ENCODE data around the gene SRL. TPM values are rescaled to one million over a fixed set of nuclear protein-coding genes. Genes with fewer than 3 reads are reported as not detected.

The SRL gene
- total RNA-seq, 1 experiment from 2014 or later = not detected

DNA sequence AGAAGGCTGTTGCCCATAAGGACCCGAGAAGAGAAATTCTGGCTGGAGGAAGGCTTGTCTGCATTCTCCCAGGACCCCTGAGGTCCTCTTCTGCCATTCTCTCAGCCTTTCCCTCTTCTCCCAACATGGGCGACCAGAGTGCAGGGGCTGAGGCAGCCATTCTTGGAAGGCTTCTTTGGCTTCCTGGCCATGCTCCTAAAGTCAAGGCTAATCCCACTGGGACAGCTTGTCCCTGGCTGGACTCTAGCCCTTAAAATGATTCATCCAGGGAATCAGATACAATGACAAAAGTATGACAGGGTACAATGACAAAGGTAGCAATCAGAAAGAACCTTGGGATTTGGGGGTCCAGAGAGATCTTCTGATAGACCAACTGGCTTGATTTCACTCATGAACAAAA lies 26.8 kb downstream of the SRL start:
- ATAC-seq (no peak), DNase-seq (ENCODE audit: low read depth, low spot score) (no peak)
- intact Hi-C loops (cut with micrococcal nuclease; ENCODE audit: unreplicated experiment) = no loop called here
- no peak overlapping the region for H3K4me3 ChIP-seq (ENCODE audit: low read depth in 2 of 2, low read length in 2 of 2)
- ChIA-PET CTCF (no interaction called here), POLR2A (no interaction called here)
- in situ Hi-C loops (cut with HindIII; ENCODE audit: low pct_unique_long_range_greater_than_20kb, low sequenced_read_pairs) = no loop called here
- no peaks in the 10 kb centered on the region for H3K9me3 ChIP-seq (ENCODE audit: control insufficient read depth, insufficient read depth, low read depth, low read length)
- no TSS peak for BruUV-seq (replicated peaks)
- no peaks in the 10 kb centered on the region for H3K4me1 ChIP-seq (ENCODE audit: control insufficient read depth, insufficient read depth, low read length)
- no peak overlapping the region for H3K27ac ChIP-seq (ENCODE audit: low read length)
- H3K27me3 ChIP-seq (ENCODE audit: control insufficient read depth, insufficient read depth, low read length) = no peaks in the 10 kb centered on the region
- no peaks in the 10 kb centered on the region for H3K36me3 ChIP-seq (ENCODE audit: control insufficient read depth, insufficient read depth, low read length)
- TF ChIP-seq POLR2AphosphoS5 (IDR thresholded peaks at IDR 0.05; ENCODE audit: low read depth, low read length) = no peak
- no peak for TF ChIP-seq SIN3A (IDR thresholded peaks at IDR 0.05; ENCODE audit: borderline replicate concordance, insufficient read depth, low read depth, low read length)
- TF ChIP-seq, protein P1, sequence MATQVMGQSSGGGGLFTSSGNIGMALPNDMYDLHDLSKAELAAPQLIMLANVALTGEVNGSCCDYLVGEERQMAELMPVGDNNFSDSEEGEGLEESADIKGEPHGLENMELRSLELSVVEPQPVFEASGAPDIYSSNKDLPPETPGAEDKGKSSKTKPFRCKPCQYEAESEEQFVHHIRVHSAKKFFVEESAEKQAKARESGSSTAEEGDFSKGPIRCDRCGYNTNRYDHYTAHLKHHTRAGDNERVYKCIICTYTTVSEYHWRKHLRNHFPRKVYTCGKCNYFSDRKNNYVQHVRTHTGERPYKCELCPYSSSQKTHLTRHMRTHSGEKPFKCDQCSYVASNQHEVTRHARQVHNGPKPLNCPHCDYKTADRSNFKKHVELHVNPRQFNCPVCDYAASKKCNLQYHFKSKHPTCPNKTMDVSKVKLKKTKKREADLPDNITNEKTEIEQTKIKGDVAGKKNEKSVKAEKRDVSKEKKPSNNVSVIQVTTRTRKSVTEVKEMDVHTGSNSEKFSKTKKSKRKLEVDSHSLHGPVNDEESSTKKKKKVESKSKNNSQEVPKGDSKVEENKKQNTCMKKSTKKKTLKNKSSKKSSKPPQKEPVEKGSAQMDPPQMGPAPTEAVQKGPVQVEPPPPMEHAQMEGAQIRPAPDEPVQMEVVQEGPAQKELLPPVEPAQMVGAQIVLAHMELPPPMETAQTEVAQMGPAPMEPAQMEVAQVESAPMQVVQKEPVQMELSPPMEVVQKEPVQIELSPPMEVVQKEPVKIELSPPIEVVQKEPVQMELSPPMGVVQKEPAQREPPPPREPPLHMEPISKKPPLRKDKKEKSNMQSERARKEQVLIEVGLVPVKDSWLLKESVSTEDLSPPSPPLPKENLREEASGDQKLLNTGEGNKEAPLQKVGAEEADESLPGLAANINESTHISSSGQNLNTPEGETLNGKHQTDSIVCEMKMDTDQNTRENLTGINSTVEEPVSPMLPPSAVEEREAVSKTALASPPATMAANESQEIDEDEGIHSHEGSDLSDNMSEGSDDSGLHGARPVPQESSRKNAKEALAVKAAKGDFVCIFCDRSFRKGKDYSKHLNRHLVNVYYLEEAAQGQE (IDR thresholded peaks at IDR 0.05; ENCODE audit: insufficient read depth in 1 of 2, low read depth in 2 of 2, low read length in 1 of 2) = no peak
- TF ChIP-seq, protein P2, sequence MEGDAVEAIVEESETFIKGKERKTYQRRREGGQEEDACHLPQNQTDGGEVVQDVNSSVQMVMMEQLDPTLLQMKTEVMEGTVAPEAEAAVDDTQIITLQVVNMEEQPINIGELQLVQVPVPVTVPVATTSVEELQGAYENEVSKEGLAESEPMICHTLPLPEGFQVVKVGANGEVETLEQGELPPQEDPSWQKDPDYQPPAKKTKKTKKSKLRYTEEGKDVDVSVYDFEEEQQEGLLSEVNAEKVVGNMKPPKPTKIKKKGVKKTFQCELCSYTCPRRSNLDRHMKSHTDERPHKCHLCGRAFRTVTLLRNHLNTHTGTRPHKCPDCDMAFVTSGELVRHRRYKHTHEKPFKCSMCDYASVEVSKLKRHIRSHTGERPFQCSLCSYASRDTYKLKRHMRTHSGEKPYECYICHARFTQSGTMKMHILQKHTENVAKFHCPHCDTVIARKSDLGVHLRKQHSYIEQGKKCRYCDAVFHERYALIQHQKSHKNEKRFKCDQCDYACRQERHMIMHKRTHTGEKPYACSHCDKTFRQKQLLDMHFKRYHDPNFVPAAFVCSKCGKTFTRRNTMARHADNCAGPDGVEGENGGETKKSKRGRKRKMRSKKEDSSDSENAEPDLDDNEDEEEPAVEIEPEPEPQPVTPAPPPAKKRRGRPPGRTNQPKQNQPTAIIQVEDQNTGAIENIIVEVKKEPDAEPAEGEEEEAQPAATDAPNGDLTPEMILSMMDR (IDR thresholded peaks at IDR 0.05) = no peak
- no peak for TF ChIP-seq TCF7L2 (IDR thresholded peaks at IDR 0.05; ENCODE audit: low read depth, low read length)

DNA sequence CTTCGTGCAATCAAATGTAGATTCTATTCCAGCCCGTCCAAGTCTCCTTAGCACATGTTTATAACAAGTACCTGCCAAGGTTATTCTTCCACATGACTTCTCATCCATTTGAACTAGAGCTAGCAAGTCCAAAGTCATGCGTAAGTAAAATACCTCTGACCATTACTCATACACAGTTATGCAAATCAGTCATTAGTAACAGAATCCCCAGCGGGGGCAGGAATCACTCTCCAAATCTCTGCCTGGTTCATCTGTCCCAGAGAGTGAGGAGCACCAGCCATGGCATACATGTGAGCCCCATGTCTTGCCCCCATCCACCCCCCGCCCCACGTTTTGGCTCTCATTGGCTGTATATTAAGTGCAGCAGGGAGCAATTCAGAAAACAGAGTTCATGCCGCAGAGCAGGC lies 27.7 kb downstream of the SRL start:
- no TSS peak for BruUV-seq (replicated peaks)
- H3K4me3 ChIP-seq (ENCODE audit: low read depth in 2 of 2, low read length in 2 of 2) = no peak overlapping the region
- POLR2A ChIA-PET = interaction anchor here (0.6 kb wide), 1 partner anchor 39 kb away, joined by 7 read pairs; no protein-coding TSS in a partner anchor
- CTCF ChIA-PET = no interaction called here
- ATAC-seq (peak; percentile 46; the same call in 1 of the 2 replicates), DNase-seq (ENCODE audit: low read depth, low spot score) (no peak)
- H3K27me3 ChIP-seq (ENCODE audit: control insufficient read depth, insufficient read depth, low read length) = no peaks in the 10 kb centered on the region
- H3K4me1 ChIP-seq (ENCODE audit: control insufficient read depth, insufficient read depth, low read length) = no peaks in the 10 kb centered on the region
- TF ChIP-seq, protein P2 (IDR thresholded peaks at IDR 0.05) = no peak
- no peak for TF ChIP-seq POLR2AphosphoS5 (IDR thresholded peaks at IDR 0.05; ENCODE audit: low read depth, low read length)
- intact Hi-C loops (cut with micrococcal nuclease; ENCODE audit: unreplicated experiment) (no loop called here), in situ Hi-C loops (cut with HindIII; ENCODE audit: low pct_unique_long_range_greater_than_20kb, low sequenced_read_pairs) (no loop called here)
- H3K9me3 ChIP-seq (ENCODE audit: control insufficient read depth, insufficient read depth, low read depth, low read length) = no peaks in the 10 kb centered on the region
- H3K36me3 ChIP-seq (ENCODE audit: control insufficient read depth, insufficient read depth, low read length) = no peaks in the 10 kb centered on the region
- no peak overlapping the region for H3K27ac ChIP-seq (ENCODE audit: low read length)
